ENCODE data around the gene DNAJC30.

The DNAJC30 gene

GRCh38 chr7:73707045-73707631 is 23.9 kb upstream of the DNAJC30 start:
- DNase-seq = no peak

GRCh38 chr7:73706126-73707044 is 23.1 kb upstream of the DNAJC30 start:
- DNase-seq = no peak

- no peak for DNase-seq
Measured at GRCh38 chr7:73705551-73705920, 22.3 kb upstream of the DNAJC30 start.

- DNase-seq = no peak
Measured at GRCh38 chr7:73704640-73705550, 21.6 kb upstream of the DNAJC30 start.

- DNase-seq = peak; percentile 41 to 47
Measured at GRCh38 chr7:73703757-73704639, 20.7 kb upstream of the DNAJC30 start.

GRCh38 chr7:73703225-73703624 is 20.0 kb upstream of the DNAJC30 start:
- no peak for DNase-seq

- no peak for DNase-seq
Measured at GRCh38 chr7:73702665-73703064, 19.4 kb upstream of the DNAJC30 start.

GRCh38 chr7:73702226-73702625 is 19.0 kb upstream of the DNAJC30 start:
- no peak for DNase-seq

GRCh38 chr7:73701357-73701995 is 18.2 kb upstream of the DNAJC30 start:
- DNase-seq = peak; percentile 33 to 52

GRCh38 chr7:73700581-73701134 is 17.4 kb upstream of the DNAJC30 start:
- DNase-seq = no peak

GRCh38 chr7:73700069-73700423 is 16.8 kb upstream of the DNAJC30 start:
- DNase-seq = no peak

GRCh38 chr7:73699370-73700068 is 16.3 kb upstream of the DNAJC30 start:
- DNase-seq = no peak

- DNase-seq = no peak
Measured at GRCh38 chr7:73698410-73698809, 15.2 kb upstream of the DNAJC30 start.

GRCh38 chr7:73696372-73696771 is 13.1 kb upstream of the DNAJC30 start:
- DNase-seq = no peak

- no peak for DNase-seq
Measured at GRCh38 chr7:73690646-73691045, 7.4 kb upstream of the DNAJC30 start.

GRCh38 chr7:73688288-73688687 is 5.0 kb upstream of the DNAJC30 start:
- DNase-seq = no peak

- DNase-seq = no peak
Measured at GRCh38 chr7:73685311-73685710, 2.1 kb upstream of the DNAJC30 start.

GRCh38 chr7:73683788-73684693 is 788 bp upstream of the DNAJC30 start:
- no peak for DNase-seq

- no peak for DNase-seq
Measured at GRCh38 chr7:73682745-73683055, 553 bp downstream of the DNAJC30 start.

- no peak for DNase-seq
Measured at GRCh38 chr7:73681031-73681430, 2.2 kb downstream of the DNAJC30 start.
